GM21423 (cell line): ENCODE data around the gene PDP2.
A peak's percentile ranks its signal among the peaks of the same experiment; 100 is the strongest.
"Not testable (repeated sequence)": the region's sequence is repeated elsewhere in the genome, so short reads cannot be mapped to it uniquely, and the experiment has no call there.

Experiments used
- ATAC-seq: cut with Tn5 transposase; IDR thresholded peaks from one replicate; pipeline ENCODE4 v1.9.1; 2021; ENCODE audit warnings: mild to moderate bottlenecking, moderate library complexity; ENCODE audit not compliant: unreplicated experiment

Gene PDP2

DNA sequence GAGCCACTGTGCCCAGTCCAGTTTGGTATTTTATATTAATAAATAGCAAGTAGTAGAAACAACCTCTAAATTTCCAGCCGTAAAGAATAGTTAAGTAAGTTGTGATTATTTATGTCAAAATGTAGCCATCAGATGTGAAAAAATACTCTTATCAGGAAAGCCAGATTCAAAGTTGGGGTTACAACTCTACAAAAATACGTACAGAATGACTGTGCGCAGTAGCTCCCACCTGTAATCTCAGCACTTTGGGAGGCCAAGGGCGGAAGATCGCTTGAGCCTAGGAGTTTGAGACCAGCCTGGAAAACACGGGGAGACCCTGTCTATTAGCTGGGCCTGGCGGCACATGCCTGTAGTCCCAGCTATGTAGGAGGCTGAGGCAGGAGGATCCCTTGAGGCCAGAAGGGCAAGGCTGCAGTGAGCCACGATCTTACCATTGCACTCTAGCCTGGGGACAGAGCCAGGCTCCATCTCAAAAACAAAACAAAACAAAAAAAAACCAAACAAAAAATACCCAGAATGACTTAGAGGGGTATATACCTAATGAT is 1.7 kb downstream of the PDP2 start:
- no peak for ATAC-seq

DNA sequence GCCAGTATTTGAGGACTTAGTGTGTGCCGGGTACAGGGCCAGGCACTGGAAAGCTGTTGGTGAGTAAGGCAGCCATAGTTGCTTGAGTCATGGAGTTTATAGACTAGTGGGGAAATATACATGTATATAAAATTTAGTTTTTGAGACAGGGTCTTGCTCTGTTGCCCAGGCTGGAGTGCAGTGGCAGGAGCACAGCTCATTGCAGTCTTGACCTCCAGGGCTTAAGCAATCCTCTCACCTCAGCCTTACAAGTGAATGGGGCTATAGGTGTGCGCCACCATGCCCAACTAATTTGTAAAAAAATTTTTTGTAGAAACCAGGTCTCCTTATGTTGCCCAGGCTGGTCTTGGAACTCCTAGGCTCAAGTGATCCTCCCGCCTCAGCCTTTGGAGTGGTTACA is 2.4 kb downstream of the PDP2 start:
- no peak for ATAC-seq

DNA sequence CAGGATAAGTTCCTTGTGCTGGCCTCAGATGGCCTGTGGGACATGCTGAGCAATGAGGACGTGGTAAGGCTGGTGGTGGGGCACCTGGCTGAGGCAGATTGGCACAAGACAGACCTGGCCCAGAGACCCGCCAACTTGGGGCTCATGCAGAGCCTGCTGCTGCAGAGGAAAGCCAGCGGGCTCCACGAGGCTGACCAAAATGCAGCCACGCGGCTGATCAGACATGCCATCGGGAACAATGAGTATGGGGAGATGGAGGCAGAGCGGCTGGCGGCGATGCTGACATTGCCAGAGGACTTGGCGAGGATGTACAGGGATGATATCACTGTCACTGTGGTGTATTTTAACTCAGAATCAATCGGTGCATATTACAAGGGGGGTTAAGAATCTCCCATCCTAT is 5.2 kb downstream of the PDP2 start:
- no peak for ATAC-seq

DNA sequence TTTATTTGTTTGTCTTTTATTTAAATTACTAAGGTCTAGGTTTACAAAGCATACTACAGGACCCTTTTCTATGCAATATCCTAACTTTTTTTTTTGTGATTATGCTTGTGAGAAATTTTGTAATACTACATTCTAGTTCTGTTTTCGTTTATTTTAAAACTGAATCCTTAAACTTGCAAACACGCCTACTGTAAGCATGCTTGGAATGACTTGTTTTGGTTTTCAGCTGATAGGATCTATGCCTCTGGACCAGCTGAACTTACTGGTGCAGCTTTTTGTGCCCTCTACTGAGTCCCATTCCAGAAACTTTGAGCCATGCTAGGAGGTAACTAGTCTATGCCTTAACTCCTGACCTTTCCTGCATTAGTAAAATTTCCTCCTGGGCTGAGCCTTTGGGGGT is 6.0 kb downstream of the PDP2 start:
- ATAC-seq: no peak

DNA sequence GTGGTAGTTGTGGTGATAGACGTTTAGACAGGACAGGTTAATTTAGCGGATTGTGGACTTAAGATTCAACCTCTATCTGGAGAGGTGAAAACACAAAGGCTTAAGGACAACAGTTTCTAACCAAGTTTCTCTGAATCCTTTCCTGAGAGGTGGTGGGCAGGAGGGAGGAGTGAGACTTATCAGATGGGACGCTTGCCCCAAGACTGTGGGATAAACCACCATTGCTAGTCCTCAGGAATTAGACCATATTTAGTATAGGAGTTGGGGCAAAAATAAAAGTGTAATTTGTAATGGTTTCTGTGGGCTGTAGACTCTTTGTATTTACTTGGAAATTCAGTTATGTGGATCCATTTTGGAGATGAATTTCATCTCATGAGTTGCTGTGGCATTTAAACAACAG is 6.6 kb downstream of the PDP2 start:
- ATAC-seq: no peak

DNA sequence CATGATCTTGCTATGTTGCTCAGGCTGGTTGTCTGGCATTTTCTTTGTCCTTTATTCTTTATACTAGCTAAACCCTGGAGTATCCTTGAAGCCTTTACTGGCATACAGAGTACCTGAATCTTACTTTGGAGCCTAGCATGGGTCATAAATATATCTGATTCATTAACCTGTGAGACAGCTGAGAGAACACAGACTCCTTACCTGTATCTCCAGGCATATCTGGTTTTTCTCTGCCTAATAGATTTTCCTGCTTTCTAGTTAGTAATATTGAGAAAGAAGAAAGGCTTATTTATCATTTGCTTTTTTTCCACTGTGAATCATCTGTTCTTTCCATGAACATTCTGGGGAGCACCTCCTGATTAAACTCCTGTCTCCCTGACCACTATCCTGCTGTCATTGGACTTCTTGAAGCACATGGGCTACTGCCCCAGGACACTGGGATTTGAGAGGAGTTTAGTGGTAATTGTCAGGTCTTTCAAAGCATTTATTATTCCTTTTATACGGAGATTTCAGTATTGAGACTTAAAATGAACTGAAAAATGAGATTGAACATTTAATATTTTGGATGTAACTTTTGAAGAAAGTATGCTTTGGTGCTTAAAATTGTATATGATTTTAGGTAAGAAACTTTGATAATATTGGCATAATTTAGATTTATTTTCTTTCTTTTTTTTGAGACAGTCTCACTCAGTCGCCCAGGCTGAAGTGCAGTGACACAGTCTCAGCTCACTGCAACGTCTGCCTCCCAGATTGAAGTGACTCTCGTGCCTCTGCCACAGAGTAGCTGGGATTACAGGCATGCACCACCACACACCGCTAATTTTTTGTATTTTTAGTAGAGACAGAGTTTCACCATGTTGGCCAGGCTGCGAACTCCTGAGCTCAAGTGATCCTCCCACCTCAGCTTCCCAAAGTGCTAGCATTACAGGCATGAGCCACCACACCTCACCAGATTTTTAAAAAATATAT is 8.6 kb downstream of the PDP2 start:
- ATAC-seq: no peak

DNA sequence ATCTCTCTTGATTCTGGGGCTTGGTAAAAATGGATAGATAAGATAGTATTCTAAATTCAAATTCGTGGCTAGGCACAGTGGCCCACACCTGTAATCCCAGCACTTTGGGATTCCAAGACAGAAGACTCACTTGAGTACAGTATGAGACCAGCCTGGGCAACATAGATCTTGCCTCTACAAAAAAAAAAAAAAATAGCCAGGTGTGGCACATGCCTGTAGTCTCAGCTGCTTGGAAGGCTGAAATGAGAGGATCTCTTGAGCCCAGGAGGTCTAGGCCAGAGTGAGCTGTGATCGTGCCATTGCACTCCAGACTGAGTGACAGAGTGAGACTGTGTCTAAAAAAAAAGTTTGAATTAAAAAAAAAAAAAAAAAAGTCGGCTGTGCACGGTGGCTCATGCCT is 9.3 kb downstream of the PDP2 start:
- no peak for ATAC-seq

DNA sequence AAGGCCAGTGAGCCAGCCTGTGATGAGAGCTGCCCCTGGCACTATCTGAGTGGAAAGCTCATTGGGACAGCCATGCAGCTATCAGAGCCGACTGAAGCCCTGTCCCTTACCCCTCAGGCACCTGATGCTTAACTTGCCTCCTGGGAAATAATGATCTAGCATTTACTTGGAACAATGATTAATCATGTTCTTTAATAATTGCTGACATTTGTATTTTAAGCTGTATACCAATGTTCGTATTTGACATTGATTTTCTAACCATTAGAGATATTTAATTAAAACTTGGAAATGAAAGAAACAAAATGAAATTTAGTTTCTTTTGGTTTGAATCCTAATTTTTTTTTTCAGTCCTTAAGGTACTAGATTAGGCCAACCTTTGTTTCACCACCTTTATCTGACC is 10.5 kb downstream of the PDP2 start:
- ATAC-seq: no peak

DNA sequence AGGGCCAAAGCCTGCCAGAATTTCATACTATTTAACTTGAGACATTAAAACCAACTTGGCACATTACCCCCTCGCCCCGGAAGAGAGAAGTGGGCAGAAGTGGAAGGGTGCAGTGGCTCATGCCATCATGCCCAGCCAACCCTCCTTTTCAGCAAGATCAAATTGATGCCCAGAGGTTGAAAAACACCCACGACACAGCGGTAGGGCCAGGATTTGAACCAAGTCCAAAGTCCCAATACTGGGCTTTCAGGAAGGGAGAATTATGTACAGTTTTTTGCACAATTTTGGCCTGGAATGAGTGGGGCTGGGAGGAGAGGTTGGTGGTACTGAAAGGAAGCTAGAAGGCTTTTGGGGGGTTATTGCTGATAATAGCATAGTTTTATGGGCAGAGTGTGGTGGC is 11.0 kb downstream of the PDP2 start:
- ATAC-seq: no peak

DNA sequence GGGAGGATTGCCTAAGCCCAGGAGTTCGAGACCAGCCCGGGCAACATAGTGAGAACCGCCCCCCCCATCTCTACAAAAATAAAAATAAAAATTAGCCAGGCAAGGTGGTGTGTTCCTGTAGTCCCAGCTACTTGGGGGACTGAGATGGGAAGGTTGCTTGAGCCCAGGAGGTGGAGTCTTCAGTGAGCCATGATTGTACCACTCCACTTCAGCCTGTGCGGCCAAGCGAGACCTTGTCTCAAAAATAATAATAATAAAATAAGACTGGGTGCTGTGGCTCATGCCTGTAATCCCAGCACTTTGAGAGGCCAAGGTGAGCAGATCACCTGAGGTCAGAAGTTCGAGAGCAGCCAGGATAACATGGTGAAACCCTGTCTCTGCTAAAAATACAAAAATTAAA is 11.5 kb downstream of the PDP2 start:
- ATAC-seq: no peak

DNA sequence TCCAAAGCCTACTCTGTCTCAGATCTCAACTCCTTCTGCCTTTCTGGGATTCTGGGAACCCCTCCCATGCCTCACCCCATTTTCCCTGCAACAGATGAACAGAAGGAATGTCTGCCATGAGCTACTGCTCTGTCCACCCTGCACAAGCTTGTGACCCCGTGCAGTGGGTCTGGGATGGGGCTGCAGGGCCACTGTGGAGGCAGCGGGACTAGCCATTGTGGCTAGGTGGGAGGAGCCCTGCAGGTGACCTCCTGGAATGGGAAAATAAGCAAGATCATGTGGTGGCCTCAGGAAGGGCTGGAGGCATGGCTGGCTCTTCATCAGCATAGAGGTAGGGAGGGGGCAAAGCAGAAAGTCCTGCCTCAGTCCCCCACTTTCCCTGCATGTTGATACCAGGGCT is 13.7 kb downstream of the PDP2 start:
- no peak for ATAC-seq

DNA sequence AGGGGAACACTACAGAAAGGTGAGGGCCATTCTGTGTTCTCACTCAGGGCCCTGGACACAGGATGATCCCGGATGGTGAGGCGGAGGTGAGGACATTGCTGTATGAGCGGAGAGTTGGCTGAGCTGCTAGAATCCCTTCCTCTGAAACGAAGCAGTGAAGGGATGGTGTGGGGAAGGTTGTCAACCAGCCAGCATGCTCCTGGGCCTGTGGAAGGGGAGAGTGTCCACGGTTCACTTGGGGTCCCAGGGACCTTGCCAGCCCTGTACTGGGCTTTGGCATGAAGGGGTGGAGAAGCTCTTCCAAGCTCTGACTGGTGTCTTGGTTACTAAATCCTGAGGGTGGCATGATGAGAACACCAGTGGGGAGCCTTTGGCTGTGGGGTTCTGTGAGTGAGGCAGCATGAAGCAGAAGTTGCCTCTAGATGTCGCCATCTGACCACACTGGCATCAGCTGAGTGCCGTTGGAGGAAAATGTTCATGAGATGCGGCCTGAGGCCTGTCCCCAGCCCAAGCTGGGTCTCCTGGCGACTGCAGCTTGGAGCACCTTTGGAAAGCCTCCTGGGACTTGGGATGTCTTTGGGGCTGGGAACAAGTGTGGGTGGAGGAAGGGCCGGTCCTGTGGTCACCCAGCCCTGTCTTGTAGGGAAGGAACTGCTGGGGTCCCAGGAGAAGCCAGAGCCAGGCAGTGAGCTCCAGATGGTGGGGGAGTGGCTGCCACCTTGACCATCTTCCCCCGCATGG is 14.8 kb downstream of the PDP2 start:
- peak; percentile 55 for ATAC-seq

DNA sequence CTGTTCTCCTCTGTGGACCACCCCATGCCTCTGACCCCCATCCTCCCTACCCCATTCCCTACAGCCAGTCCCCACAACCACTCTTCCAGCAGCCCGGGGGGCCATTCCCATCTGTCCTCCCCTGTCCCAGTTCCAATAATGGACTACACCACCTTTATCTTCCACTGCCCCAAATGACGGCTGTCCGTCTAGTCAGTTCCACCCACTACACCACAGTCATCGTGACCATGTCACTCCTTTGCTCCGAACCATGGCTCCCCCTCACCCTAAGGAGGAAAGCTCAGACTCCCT is 15.3 kb downstream of the PDP2 start:
- ATAC-seq: no peak

DNA sequence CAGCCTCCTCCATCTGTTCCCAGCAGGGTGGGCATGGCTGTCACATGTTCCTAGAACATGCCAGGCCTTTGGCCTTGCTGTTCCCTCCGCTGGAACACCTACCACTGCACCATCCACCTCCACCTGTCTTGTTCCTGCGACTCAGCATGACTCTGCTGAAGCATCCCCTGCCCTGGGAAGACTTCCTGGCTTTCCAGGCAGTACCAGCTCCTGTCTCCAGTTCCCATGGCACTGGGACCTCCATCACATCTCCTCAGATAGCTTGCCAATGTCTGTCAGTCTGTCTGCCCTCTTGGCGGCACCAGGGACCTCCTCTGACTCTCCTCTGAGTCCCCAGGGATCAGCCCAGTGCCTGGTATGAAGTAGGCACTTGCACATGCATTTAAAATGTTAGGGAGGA is 15.7 kb downstream of the PDP2 start:
- no peak for ATAC-seq

DNA sequence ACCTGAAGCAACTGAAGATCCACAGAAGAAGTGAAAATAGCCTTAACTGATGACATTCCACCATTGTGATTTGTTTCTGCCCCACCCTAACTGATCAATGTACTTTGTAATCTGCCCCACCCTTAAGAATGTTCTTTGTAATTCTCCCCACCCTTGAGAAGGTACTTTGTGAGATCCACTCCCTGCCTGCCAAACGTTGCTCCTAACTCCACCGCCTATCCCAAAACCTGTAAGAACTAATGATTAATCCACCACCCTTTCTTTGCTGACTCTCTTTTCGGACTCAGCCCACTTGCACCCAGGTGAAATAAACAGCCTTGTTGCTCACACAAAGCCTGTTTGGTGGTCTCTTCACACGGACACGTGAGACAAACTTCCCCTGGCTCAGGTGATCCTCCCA is 16.4 kb downstream of the PDP2 start:
- not testable (repeated sequence) for ATAC-seq

DNA sequence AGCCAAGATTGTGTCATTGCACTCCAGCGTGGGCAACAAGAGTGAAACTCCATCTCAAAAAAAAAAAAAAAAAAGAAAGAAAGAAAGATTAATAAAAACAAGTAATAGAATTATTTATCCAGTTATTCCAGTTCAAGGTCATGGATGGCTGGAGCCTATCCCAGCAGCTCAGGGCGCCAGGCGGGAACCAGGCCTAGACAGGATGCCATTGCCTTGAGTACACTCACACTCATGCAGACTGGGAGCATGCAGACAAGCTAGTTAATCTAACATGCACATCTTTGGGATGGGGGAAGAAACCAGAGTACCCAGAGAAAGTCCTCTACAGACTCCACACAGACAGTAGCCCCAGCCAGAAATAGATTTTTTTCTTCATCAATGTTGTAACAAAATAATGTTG is 17.9 kb downstream of the PDP2 start:
- no peak for ATAC-seq

DNA sequence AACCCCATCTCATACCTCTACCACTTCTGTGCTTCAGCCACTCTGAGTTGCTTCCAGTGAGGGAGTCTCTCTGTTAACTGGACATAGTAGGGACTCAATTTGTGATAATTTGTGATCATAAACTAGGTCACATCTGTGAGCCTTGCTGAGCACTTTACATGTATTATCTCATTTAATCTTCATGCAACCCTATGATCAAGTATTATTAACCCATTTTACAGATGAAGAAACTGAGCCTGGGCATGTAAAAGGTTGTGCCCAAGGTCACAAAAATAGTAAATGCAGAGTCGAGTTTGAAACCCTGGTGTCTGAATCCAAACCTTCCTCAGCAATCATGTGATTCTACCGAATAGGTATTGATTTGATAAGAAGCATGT is 18.6 kb downstream of the PDP2 start:
- ATAC-seq: no peak

DNA sequence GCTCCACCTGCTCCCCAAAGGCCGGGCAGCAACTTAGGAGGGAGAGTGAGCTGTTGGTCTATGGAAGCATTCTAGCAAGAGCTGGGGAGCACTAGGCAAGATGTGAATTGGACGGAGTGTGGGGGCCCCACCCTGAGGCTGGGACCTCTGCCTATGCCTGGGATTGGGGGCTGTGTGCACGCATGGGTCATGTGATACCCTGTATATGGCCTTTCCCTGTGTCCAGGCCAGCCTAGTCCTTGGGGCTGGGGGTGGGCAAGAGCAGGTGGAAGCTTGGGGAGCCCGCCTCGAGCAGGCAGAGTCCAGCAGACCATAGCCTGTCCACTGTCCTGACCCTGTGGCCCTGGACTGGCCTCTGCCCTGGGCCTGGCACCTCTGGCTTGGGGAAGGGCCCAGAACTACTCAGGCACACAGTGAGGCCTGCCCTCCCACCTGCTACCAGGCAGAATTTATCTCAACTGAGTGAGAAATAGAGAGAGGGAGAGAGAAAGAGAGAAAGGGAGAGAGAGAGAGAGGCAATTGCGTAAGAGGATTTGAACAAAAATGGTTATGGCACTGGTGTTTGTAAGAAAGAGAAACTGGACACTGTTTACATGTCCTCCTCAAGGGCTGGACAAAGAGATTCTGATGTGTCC is 19.1 kb downstream of the PDP2 start:
- ATAC-seq: no peak

DNA sequence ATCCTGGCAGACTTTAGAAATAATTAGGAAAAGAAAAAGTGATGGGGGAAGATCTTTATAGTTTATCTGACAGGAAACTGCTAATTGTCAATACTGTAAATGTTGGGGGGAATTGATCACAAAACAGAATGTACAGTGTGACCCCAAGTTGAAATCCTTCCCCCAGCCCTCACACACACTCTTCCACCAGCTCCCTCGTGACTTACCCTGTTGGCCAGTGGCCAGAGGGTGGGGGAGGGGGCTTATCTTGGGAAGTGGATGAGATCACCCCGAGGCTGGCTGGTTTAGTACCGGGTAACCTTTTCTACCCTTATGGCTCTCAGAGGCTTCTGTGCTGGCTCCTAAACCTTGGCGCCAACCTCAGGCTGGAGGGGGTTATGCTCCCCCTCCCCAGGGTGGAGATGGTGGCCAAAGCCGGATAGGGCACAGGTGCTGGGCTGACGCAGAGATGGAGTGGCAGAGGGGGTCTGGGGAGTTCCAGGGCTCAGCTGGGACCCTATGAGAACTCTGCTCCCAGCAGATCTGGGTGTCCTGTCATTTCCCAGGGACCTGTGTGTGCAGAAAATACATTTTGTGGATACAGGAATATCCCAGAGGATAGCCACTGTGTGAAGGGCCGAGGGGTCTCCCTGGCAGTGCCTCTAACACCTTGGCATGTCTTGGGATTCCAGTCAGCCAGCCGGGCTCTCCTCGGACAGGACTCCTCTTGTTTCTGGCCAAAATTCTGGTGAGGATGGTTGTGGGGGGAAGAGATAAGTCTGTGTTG is 19.8 kb downstream of the PDP2 start:
- ATAC-seq: no peak

DNA sequence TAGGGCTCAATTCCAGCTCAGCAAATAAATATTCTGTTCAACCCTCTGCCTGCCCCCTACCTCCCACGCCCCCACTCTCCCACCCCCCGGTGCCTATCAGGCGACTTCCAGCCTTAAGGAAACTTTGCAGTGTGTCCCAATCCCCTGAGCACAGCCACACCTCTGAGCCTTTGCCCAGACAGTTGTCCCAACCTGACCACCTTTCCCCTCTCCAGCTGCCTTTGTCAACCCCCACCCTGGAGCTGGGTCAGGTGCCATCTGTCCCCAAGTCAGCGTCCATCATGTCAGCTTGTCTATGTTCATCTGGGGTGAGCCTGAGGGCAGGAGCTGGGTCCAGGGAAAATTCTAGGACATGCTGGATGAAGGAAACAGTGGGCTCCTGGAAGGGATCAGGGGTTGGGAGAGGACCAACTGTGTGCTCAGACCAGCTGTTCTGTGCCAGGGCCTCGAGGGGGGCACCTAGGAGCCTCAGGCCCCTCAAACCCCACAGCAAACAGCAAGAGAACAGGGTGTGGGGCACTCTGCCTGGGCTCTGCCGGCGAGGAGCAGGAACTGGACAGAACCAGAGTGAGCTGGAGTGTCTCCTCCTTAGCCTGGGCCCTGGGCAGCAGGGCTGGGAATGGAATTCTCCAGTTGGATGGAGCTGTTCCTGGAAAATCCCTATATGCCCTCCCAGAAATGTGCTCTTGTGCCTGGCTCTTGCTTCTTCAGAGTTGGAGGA is 20.6 kb downstream of the PDP2 start:
- no peak for ATAC-seq
